Ectodermal cell (in vitro differentiated cells): ENCODE measurements around the gene ZDHHC11B.
"Not testable (repeated sequence)": the region's sequence is repeated elsewhere in the genome, so short reads cannot be mapped to it uniquely, and the experiment has no call there.

Experiments
- H3K27ac ChIP-seq: 2 replicates; pipeline ENCODE4 v1.7.0; 2013; ENCODE audit warnings: mild to moderate bottlenecking, low read depth, low read length; ENCODE audit not compliant: insufficient read depth, poor library complexity, severe bottlenecking
- H3K27me3 ChIP-seq: 2 replicates; pipeline ENCODE4 v1.7.0; 2013; ENCODE audit warnings: mild to moderate bottlenecking, low read length; ENCODE audit not compliant: insufficient read depth, control insufficient read depth, poor library complexity, severe bottlenecking
- H3K36me3 ChIP-seq: one replicate; pipeline ENCODE4 v1.7.0; 2013; ENCODE audit warnings: low read length; ENCODE audit not compliant: control insufficient read depth, insufficient read depth
- H3K4me1 ChIP-seq: one replicate; pipeline ENCODE4 v1.7.0; 2013; ENCODE audit warnings: low read length; ENCODE audit not compliant: control insufficient read depth, insufficient read depth
- H3K4me3 ChIP-seq: 2 replicates; pipeline ENCODE4 v1.7.0; 2013; ENCODE audit warnings: low read depth, low read length, control low read depth; ENCODE audit not compliant: insufficient read depth
- H3K9me3 ChIP-seq: 2 replicates; pipeline ENCODE4 v1.7.0; 2013; ENCODE audit warnings: mild to moderate bottlenecking, low read length, moderate library complexity; ENCODE audit not compliant: control insufficient read depth
- WGBS, 2 experiments: methylation state at CpG; one replicate each; pipeline ENCODE4 v1.1.7; 2013; ENCODE audit warnings: missing lambda C conversion rate in 2 of 2; 5-methylcytosine and 5-hydroxymethylcytosine counted together

ZDHHC11B gene

GRCh38 chr5:685262-686171 lies 99.0 kb downstream of the ZDHHC11B start:
- no peaks in the 10 kb centered on the region for H3K36me3 ChIP-seq
- H3K4me1 ChIP-seq: no peaks in the 10 kb centered on the region
- H3K27me3 ChIP-seq: no peaks in the 10 kb centered on the region
- H3K9me3 ChIP-seq: no peaks in the 10 kb centered on the region
- H3K27ac ChIP-seq: no peak overlapping the region
- no peak overlapping the region for H3K4me3 ChIP-seq
- WGBS, 2 experiments: 88 to 90% methylated on average over 24 of the region's 24 CpGs

GRCh38 chr5:684751-685216 lies 99.7 kb downstream of the ZDHHC11B start:
- Histone ChIP-seq H3K4me1 (no peaks in the 10 kb centered on the region), H3K4me3 (no peak overlapping the region), H3K27me3 (no peaks in the 10 kb centered on the region), H3K36me3 (no peaks in the 10 kb centered on the region), H3K27ac (no peak overlapping the region), H3K9me3 (no peaks in the 10 kb centered on the region)
- WGBS, 2 experiments: 87 to 89% methylated on average over 17 of the region's 17 CpGs

GRCh38 chr5:683551-684481 lies 100.7 kb downstream of the ZDHHC11B start:
- 85 to 88% methylated on average over 30 of the region's 30 CpGs for WGBS, 2 experiments
- H3K27ac ChIP-seq: no peak overlapping the region
- H3K4me3 ChIP-seq: no peak overlapping the region
- H3K9me3 ChIP-seq: no peaks in the 10 kb centered on the region
- H3K36me3 ChIP-seq: no peaks in the 10 kb centered on the region
- H3K4me1 ChIP-seq: no peaks in the 10 kb centered on the region
- no peaks in the 10 kb centered on the region for H3K27me3 ChIP-seq

GRCh38 chr5:682651-683358 lies 101.7 kb downstream of the ZDHHC11B start:
- H3K9me3 ChIP-seq, H3K36me3 ChIP-seq, H3K4me3 ChIP-seq, H3K4me1 ChIP-seq, H3K27ac ChIP-seq, H3K27me3 ChIP-seq: not testable (repeated sequence)
- 90 to 91% methylated on average over 17 of the region's 17 CpGs for WGBS, 2 experiments

GRCh38 chr5:682216-682615 lies 102.3 kb downstream of the ZDHHC11B start:
- not testable (repeated sequence) for H3K9me3 ChIP-seq, H3K27ac ChIP-seq, H3K4me3 ChIP-seq, H3K4me1 ChIP-seq, H3K36me3 ChIP-seq, H3K27me3 ChIP-seq
- 90 to 93% methylated on average over 3 of the region's 3 CpGs for WGBS, 2 experiments

GRCh38 chr5:681317-682191 lies 103.0 kb downstream of the ZDHHC11B start:
- H3K9me3 ChIP-seq, H3K27ac ChIP-seq, H3K27me3 ChIP-seq, H3K4me3 ChIP-seq, H3K4me1 ChIP-seq, H3K36me3 ChIP-seq: not testable (repeated sequence)
- WGBS, 2 experiments: 93% methylated on average over 16 to 17 of the region's 17 CpGs

GRCh38 chr5:680836-681235 lies 103.7 kb downstream of the ZDHHC11B start:
- not testable (repeated sequence) for H3K27ac ChIP-seq, H3K27me3 ChIP-seq, H3K4me3 ChIP-seq, H3K4me1 ChIP-seq, H3K9me3 ChIP-seq, H3K36me3 ChIP-seq
- 94 to 96% methylated on average over 13 of the region's 13 CpGs for WGBS, 2 experiments

- H3K4me1 ChIP-seq: not testable (repeated sequence)
- WGBS, 2 experiments: 87 to 89% methylated on average over 6 to 10 of the region's 32 CpGs
These were observed 104.3 kb downstream of the ZDHHC11B start for GRCh38 chr5:680118-680795.

More at GRCh38 chr5:680118-680795, 104.3 kb downstream of the ZDHHC11B start:
- H3K27me3 ChIP-seq, H3K4me3 ChIP-seq, H3K9me3 ChIP-seq, H3K36me3 ChIP-seq, H3K27ac ChIP-seq: not testable (repeated sequence)
